ENCODE measurements around the gene CDC25A. TPM values are rescaled to one million over a fixed set of nuclear protein-coding genes. Genes with fewer than 3 reads are reported as not detected.

Gene CDC25A
- total RNA-seq, 4 donors from 2014 or later: 0.94 to 4.0 (median 3.7) TPM

DNA sequence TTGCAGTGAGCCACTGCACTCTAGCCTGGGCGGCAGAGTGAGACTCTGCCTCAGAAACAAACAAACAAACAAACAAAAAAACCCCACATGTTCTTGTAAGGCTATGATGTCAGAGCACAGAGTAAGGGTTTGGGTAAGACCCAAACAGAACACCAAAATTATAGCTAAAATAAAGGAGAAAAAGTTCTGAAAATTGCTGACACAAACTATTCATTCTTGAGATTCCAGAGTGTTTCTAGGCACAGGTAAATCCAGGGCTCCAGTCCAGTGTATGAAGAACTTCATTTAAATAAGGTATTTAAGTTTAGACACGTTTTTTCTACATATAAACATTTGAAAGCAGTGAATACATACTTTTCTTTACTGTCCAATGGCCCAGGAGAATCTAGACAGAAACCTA lies 3.9 kb downstream of the CDC25A start:
- TF ChIP-seq, protein P1, sequence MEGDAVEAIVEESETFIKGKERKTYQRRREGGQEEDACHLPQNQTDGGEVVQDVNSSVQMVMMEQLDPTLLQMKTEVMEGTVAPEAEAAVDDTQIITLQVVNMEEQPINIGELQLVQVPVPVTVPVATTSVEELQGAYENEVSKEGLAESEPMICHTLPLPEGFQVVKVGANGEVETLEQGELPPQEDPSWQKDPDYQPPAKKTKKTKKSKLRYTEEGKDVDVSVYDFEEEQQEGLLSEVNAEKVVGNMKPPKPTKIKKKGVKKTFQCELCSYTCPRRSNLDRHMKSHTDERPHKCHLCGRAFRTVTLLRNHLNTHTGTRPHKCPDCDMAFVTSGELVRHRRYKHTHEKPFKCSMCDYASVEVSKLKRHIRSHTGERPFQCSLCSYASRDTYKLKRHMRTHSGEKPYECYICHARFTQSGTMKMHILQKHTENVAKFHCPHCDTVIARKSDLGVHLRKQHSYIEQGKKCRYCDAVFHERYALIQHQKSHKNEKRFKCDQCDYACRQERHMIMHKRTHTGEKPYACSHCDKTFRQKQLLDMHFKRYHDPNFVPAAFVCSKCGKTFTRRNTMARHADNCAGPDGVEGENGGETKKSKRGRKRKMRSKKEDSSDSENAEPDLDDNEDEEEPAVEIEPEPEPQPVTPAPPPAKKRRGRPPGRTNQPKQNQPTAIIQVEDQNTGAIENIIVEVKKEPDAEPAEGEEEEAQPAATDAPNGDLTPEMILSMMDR (IDR thresholded peaks at IDR 0.05): no peak
- no peak for TF ChIP-seq POLR2A (IDR thresholded peaks at IDR 0.05)
- Histone ChIP-seq H3K4me1 (peaks cover 24 to 31% of the 10 kb centered on the region in 2 donors), H3K4me3 (replicated peaks in 1 of 3) (no peak overlapping the region), H3K9me3 (no peaks in the 10 kb centered on the region), H3K27me3 (no peaks in the 10 kb centered on the region), H3K27ac (peak overlapping the region in 1 of 3 donors; percentile 37), H3K36me3 (no peaks in the 10 kb centered on the region)
- intact Hi-C loops (cut with DNase I): no loop called here
- no peak for DNase-seq
- 80 to 81% methylated on average over 2 of the region's 2 CpGs for WGBS, 2 donors

DNA sequence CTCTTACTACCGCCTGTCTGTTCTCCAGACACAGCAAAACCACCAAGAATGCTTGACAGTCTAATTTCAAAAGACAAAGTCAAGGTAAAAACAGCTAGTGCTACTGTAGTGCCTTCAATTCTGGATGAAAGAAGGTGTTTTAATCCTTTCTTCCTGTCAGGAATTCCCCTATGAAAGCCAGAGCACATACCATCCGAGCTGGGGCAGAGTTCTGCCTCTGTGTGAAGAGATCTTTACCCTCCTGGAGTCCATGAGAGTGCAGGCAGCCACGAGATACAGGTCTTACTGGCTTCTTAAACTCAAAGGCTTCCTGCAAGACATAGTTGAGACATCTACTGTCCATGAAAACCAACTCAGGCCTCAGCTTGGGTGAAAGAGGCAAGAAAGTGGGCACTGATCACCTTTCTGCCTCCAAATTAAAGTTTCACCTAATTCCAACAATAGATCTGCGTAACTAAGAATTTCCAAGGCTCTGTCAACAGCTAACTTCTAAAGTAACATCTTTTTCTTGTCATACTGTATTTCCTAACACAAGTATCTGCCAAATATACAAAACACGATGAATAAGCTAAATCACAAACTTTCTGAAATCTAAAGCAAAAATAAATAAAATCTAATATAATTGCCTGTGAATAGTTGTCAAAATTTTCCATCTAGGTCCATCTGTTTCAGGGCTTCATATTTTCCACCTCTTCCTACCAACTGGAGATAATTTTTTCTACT lies 7.5 kb downstream of the CDC25A start:
- no peak for DNase-seq
- H3K4me3 ChIP-seq (replicated peaks in 1 of 3): no peak overlapping the region
- H3K27ac ChIP-seq: peak overlapping the region; percentile 24 to 45 (median 39)
- peaks cover 17 to 26% of the 10 kb centered on the region in 2 donors for H3K4me1 ChIP-seq
- H3K27me3 ChIP-seq: no peaks in the 10 kb centered on the region
- TF ChIP-seq, protein P1 (IDR thresholded peaks at IDR 0.05): no peak
- TF ChIP-seq POLR2A (IDR thresholded peaks at IDR 0.05): no peak
- H3K36me3 ChIP-seq: peaks cover 0 to 2% of the 10 kb centered on the region in 2 donors
- no peaks in the 10 kb centered on the region for H3K9me3 ChIP-seq
- intact Hi-C loops (cut with DNase I): no loop called here
- WGBS, 2 donors: 61 to 75% methylated on average over 5 of the region's 5 CpGs

DNA sequence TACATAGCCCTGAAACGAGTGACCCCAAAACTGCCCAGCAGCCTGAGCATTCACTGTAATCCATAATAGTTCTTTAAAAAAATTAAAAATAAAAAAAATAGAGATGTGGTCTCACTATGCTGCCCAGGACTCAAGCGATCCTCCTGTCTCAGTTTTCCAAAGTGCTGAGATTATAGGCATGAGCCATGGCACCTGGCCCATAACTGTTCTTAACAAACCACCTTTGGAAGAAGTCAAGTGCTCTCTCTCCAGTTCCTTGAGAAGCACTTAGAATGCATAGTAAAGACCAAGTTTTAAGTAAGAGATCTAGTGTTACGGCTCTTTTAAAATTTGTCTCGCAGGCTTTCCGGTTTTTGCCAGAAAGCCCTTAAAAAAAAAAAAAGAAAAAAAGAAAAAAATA lies 8.2 kb downstream of the CDC25A start:
- WGBS, 2 donors: 45 to 58% methylated on average over 5 of the region's 5 CpGs
- H3K27me3 ChIP-seq: no peaks in the 10 kb centered on the region
- TF ChIP-seq, protein P1 (IDR thresholded peaks at IDR 0.05): no peak
- no peak for TF ChIP-seq POLR2A (IDR thresholded peaks at IDR 0.05)
- no peak overlapping the region for H3K4me3 ChIP-seq (replicated peaks in 1 of 3)
- DNase-seq: peak; percentile 59 to 78
- intact Hi-C loops (cut with DNase I): no loop called here
- peak overlapping the region in 2 of 3 donors; percentile 24 to 39 for H3K27ac ChIP-seq
- H3K9me3 ChIP-seq: no peaks in the 10 kb centered on the region
- H3K36me3 ChIP-seq: peaks cover 0 to 2% of the 10 kb centered on the region in 2 donors
- H3K4me1 ChIP-seq: peaks cover 17 to 26% of the 10 kb centered on the region in 2 donors

DNA sequence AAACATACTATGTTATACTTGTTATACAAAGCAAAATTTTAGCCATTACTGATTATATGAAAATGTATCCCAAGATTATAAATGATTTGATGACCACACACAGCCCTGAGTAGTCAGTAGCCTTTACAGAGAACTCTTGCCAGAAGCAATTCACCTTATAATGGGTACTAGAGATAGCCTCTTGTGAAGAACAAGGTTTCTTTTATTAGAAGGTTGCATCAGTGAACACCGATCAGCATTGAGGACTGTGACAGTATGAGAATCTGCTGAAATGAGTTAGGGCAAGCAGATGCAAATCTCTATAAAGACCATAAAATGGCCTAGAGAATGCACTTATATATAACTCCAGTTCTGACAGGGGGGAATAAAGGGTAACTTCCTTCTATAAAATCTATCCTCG lies 10.1 kb downstream of the CDC25A start:
- intact Hi-C loops (cut with DNase I): no loop called here
- Histone ChIP-seq H3K36me3 (peaks cover 0 to 8% of the 10 kb centered on the region in 2 donors), H3K27ac (no peak overlapping the region), H3K4me3 (replicated peaks in 1 of 3) (no peak overlapping the region), H3K4me1 (peaks cover 15 to 26% of the 10 kb centered on the region in 2 donors), H3K9me3 (no peaks in the 10 kb centered on the region), H3K27me3 (no peaks in the 10 kb centered on the region)
- 71 to 84% methylated on average over 2 of the region's 2 CpGs for WGBS, 2 donors
- TF ChIP-seq, protein P1 (IDR thresholded peaks at IDR 0.05): no peak
- no peak for TF ChIP-seq POLR2A (IDR thresholded peaks at IDR 0.05)
- no peak for DNase-seq

DNA sequence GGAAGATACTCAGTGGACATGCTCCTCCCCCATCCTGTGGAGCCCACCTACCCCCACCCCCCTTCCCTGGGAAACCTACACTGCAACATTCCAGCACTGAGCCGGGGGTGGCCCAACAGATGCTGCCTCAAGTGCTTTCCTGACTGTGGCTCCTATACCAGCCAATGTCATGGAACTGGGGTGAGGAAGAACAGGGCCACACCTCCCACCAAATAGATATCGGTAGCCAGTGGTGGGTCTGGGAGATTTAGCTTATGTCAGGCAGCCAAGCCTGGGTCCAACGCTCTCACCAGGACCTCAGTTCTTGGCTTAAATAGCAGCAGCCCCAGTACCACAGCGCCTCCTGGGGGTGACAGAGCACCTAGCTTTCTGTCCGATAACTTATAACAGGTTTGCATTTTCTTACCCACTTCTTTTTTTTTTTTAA lies 30.3 kb downstream of the CDC25A start:
- Histone ChIP-seq H3K4me3 (replicated peaks in 1 of 3) (no peak overlapping the region), H3K27me3 (no peaks in the 10 kb centered on the region), H3K36me3 (peaks cover 0 to 5% of the 10 kb centered on the region in 2 donors), H3K27ac (no peak overlapping the region), H3K4me1 (peaks cover 11 to 13% of the 10 kb centered on the region in 2 donors), H3K9me3 (no peaks in the 10 kb centered on the region)
- peak; percentile 53 to 64 for DNase-seq
- TF ChIP-seq POLR2A (IDR thresholded peaks at IDR 0.05): no peak
- TF ChIP-seq, protein P1 (IDR thresholded peaks at IDR 0.05): peak in 4 of 6 experiments; percentile 24 to 71 (median 48)
- intact Hi-C loops (cut with DNase I): loop anchor here (10.0 kb wide), 1 partner anchor 63 kb away; no protein-coding TSS in a partner anchor
- WGBS, 2 donors: 53 to 59% methylated on average over 5 of the region's 5 CpGs
